HG03060 (cell line): ENCODE measurements around the gene ABCG8.

Source experiments
- ATAC-seq: cut with Tn5 transposase; IDR thresholded peaks from one replicate; pipeline ENCODE4 v1.9.1; 2021; ENCODE audit warnings: low read depth, moderate number of reproducible peaks; ENCODE audit not compliant: unreplicated experiment

ABCG8 gene

DNA sequence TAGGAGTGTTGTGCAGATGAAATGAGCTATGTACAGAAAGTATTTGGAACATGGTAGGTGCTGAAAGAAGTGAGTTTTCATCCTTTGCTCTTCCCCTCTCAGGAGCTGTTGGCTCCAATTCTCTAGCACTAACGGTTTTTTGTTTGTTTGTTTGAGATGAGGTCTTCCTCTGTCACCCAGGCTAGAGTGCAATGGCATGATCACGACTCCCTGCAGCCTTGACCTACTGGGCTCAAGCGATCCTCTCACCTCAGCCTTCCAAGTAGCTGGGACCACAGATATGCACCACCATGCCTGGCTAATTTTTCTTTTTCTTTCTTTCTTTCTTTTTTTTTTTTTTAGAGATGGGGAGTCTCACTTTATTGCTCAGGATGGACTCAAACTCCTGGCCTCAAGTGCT lies 12.9 kb upstream of the ABCG8 start:
- no peak for ATAC-seq

DNA sequence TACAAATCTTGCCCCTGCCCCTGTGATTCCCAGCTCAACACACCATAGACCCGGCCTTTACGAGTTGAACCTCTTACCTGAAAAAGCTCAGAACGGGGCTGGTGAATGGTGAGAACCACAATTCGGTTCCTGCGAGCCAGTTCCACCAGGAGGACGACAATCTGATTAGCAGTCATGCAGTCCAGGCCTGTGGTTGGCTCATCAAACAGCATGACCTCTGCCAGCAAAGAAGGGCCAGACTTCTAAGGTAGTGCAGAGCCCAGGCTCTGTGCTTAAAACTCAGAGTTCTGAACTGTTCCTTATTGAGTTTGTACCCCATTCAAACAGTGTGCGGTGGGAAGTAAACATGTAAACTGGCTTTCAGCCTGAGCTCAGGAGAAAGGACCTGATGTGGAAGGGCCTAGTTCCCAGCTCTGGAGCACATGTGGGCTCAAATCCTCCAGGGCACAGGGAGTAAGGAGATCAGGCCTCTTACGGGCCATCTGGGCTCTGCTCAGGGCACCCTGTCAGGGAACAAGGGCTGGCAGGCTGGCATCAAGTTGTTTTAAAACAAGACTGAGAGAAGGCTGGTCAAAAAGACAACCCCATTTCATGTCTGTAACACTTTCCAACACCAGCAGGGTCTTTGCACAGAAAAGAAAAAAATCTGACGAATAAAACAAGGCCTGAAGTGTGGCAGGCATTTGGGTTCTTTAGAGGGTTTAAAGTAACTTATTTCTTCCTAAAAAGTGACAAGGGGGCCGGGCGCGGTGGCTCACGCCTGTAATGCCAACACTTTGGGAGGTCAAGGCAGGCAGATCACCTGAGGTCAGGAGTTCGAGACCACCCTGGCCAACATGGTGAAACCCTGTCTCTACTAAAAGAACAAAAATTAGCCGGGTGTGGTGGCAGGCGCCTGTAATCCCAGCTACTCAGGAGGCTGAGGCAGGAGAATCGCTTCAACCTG lies 12.2 kb upstream of the ABCG8 start:
- ATAC-seq = no peak

DNA sequence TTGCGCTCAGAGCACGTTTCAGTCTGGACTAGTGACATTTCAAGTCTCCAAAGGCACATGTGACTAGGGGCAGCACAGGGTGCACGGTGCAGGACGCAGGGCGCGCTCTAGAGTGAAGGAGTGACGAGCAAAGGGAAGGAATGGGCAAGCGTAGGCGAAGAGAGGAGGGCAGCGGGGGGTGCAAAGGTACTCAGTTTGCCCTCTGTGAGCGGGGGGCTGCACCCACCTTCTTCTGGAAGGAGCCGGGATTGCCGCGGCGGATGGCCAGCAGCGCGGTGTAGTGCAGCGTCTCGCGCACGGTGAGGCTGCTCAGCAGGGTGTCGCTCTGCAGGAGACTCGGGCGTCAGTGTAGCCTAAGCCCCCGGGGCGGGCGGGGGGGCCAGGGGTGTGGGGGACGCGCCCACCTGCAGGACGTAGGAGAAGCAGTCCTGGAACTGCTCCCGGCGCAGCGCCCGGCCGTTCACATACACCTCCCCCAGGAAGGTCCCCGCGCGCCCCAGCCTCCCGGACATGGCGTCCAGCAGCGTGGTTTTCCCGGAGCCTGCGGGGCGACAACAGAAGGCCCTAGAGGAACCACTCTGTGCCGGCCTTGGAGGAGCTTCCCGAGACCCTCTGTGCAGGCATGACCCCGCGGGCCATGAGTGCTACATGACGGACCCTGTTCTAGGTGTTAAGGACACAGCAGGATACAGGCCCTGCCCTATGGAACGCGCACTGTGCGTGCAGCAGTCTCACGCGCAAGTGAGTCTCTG lies 7.1 kb upstream of the ABCG8 start:
- ATAC-seq = no peak

DNA sequence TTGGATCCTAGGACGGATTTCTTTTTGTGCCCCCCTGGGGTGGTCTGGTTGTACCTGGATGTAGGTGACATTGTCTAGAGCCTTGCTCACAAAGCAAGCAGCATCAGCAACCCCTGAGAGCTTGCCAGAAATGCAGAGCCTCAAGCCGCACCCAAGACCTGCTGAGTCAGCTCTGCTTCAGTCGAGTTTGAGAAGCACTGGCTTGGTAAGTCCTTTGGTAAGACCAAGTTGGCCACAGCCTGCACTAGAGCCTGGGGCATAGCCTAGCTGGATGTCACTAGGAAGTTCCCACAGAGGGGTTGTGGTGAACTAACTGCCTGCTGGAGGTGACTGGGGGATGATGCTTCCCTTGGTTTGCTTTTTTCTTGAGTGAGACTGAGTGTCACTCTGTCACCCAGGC lies 6.3 kb upstream of the ABCG8 start:
- ATAC-seq = no peak

DNA sequence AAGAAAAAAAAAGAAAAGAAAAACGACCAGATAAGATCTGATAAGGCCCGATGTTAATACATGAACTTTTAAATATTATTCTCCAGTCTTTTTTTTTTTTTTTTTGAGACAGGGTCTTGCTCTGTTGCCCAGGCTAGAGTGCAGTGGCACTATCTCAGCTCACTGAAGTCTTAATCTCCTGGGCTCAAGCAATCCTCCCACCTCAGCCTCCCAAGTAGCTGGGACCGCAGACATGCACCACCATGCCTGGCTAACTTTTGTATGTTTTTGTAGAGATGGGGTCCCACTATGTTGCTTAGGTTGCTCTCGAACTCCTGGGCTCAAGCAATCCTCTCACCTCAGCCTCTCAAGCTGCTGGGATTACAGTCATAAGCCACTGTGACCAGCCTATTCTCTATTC lies 1.7 kb upstream of the ABCG8 start:
- no peak for ATAC-seq

DNA sequence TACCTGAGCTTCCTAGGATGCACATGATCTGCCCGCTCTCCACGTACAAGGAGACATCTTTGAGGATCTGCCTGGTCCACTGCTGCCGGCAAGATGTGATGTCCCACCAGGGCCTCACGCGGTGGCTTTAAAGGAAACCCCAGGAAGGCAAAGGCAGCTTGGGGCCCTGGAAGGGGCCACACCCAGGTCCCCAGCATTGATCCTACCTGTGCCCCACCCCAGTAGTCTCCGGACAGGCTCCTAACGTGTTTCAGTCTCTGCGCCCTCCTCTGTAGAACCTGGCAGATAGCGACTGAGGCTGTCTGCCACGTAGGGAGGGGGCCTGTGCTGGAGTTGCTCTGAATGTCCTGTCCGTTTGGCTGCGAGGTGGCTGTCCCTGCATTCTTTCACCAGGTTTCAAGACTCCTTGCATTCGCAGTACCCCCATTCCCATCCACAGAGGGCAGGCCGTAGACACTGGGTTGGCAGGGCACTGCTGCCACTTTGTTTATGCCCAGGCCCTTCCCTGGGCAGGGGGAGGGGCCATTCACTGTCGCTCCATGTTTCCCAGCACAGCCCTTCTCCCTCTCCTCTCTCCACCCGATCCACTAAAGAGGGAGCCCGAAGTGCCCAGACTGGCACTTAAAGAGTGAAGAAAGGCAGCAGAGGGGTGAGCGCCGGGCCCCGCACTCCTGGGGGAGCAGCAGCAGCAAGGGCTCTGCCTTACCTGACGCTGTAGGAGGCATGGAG lies 776 bp upstream of the ABCG8 start:
- no peak for ATAC-seq

DNA sequence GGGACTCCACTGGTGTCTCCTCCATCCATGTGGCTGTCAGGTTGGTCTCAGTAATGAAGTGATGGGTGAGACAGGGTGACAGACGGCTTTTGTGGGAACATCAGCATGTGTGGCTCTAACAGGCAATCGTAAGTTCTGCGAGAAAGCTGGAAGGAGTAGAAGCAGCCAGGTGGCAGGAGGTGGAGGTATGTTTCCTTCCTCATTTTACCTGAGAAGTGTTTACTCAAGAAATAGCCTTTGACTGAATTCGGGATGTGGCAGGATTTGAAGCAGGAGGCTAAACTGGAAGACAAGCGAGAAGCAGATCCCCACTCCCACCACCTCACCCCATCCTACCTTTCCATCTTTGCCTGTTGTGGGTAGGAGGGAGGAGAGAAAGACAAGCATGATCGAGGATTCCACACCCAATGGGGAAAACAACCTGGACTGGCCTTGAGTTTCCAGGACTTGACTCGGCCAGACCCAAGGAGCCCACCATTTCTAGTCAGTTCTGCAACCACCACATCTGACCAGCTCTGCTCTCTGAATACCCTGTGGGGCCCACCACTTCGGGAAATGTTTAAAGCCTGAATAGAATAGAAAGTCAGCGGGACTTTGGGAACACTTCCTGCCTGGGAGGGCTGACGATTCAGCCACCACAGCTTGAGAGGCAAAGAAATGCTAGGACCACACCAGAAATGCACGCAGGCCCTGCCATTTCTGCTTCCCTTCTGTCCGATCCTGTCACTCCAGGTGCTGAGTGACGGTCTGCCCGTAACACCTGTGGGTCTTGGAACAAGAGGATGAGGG lies 1.2 kb downstream of the ABCG8 start:
- no peak for ATAC-seq

DNA sequence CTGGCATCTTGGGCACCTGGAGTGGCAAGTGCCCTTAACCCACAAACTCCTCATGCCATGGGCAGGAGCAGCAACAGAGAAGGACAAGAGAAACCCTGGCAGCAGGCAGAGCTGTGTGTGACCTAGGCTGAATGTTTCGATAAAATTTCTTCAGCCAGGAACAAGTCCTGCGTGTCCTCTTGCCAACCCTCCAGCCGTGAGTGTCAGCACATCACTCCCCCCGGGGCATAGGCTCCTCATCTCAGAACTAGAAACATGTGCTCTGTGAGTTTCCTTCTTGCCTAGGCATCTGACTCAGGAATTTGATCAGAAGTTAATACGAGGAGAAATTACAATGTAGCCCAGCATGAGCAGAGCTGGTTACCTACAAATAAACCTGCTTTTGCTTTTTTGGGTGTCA lies 2.2 kb downstream of the ABCG8 start:
- ATAC-seq = no peak

DNA sequence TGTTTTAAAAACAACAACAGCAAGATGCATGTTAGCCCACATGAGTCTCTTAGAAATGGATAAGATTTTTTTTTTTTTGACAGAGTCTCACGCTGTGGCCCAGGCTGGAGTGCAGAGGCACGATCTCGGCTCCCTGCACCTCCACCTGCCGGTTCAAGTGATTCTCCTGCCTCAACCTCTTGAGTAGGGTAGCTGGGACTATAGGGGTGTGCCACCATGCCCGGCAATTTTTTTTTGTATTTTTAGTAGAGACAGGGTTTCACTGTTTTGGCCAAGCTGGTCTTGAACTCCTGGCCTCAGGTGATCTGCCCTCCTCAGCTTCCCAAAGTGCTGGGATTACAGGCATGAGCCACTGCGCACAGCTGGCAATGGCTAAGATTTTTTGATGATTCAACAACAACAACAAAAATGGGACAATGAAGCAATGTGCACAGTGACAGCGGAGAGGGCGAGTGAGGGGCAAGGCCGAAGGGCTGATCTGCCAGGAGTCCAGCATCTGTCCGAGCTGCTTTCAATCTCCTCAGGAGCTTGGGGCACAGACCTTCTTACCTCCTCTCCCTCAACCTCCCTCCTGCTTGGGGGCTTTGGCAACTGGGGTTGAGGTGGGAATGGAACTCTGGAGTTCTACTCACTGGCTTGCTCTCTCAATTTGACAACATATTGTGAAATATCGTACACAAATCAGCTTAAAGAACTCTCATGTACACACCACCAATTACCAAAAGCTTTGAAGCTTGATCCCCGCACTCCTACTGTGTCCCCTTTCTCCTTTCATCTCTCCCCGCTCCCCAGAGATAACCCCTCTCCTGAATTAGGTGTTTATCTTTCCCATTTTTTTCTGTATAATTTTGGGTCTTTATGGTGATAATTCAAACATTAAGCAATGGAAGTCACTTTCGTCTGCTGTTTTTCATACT lies 3.4 kb downstream of the ABCG8 start:
- no peak for ATAC-seq

DNA sequence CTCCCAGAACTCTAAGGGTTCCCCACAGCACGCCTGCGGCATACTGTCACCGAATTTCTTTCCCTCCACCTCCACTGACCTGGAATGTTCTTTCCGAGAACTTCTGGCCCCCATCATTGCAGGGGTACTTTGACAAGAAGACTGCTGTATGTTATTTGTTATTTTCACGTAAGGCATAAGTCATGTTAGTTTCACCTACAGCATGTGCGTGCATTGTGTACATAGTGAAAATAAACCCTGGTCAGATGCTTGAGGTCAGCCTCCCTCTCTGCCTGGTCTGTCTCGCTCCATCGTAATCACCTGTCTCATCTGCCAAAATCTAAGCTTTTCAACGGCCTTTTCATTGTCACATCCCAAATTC lies 4.1 kb downstream of the ABCG8 start:
- ATAC-seq = no peak

DNA sequence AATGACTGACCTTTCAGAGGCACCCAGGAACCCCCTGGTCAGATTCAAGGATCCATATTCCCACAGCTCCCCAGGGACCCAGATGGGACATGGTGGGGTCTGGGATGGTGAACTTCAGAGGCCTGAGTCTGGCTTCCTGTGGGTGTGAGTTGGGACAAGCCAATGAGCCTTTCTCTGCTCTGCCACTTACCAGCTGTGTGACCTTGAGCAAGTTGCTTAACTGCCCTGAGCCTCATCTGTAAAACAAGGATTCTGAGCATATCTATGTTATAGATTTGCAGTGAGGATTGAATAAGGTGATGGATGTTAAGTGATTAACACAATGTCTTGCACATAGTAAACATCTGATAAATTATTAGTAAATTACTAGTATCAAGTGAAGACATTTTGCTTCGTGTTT lies 6.4 kb downstream of the ABCG8 start:
- no peak for ATAC-seq

DNA sequence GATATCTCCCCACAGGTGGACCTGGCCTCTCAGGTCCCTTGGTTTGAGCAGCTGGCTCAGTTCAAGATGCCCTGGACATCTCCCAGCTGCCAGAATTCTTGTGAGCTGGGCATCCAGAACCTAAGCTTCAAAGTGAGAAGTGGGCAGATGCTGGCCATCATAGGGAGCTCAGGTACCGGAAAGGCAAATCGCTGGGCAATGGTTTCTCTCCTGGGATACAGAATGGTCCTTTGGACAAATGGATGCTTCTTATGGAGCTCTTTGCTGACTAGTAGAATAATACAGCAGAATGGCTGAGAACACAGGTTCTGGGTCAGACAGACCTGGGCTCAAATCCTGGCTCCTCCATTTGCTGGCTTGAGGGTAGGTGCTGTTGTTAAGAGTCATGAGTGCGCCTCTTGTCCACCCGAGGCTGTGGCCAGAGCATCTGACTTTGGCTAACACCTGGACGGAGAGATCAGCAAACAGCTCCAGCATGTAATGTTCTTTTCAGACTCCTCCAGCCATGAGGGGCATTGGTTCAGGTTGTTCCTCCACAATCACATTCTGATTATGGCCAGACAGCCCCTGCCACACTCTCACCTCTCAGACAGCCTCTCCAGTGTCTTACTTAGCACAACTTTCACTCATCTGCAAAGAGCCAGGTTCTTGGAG lies 7.5 kb downstream of the ABCG8 start:
- no peak for ATAC-seq

DNA sequence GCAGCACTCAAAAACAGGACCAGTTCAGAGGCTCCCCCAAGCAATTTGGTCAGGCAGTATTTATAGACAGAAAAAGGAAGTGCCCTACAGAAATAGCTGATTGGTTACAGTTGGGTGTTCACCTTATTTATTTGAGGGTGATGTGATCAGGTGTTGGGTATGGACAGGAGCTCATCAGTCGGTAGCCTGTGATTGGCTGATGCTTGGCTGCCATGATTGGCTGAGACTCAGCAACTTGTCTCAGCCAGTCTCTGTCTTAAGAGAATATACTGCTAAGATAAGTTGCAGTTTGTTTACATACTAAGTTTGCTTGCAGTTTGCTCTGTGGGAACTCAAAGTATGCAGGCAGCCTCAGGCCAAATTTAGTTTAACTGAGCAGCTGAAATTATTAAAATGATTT lies 9.4 kb downstream of the ABCG8 start:
- ATAC-seq = no peak

DNA sequence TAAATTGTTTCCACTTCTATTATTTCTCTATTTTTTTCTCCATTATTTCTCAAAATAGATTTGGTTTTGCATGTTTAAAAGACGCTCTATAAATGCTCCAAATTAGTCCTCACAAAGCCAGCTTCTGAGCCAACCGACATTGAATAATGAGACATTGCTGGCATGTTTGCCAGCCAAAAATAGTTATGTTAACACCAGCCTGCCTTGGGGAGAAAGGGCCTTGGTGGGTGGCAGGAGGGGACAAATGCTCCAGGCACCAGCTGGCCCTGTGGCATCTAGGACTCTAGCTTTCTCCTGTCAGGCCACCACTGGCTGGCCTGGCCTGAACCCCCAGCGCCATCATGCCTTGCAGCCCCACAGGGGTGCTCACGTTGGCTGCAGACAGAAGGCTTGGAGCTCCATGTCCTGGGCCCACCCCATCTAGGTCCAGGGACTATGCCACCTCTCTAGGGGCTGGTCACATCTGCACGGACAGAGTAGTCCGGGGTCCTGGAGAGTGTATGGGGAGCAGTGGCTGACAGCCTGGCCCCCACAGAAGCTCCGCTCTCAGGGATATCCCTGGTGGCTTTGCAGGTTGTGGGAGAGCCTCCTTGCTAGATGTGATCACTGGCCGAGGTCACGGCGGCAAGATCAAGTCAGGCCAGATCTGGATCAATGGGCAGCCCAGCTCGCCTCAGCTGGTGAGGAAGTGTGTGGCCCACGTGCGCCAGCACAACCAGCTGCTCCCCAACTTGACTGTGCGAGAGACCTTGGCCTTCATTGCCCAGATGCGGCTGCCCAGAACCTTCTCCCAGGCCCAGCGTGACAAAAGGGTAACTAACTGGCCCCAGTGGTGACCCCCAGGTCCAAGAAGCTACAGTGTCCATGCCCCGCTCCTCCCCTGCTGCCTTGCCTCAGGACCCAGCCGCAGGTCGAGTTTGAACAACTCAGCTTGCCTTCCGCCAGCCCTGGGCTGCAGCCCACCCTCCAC lies 12.5 kb downstream of the ABCG8 start:
- no peak for ATAC-seq

DNA sequence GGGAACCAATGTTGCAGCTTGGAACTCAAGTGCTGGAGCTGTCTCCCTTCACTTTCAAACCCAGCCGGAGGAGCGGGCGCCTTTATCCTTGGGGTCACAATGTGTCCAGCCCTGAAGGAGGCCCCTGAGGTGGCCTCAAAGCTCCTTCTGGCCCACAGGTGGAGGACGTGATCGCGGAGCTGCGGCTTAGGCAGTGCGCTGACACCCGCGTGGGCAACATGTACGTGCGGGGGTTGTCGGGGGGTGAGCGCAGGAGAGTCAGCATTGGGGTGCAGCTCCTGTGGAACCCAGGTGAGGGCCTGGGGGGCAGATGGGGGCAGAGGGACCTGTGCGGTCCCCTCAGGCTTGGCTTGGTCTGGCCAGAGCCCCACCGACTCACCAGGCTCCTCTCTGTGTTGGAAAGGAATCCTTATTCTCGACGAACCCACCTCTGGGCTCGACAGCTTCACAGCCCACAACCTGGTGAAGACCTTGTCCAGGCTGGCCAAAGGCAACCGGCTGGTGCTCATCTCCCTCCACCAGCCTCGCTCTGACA lies 13.5 kb downstream of the ABCG8 start:
- ATAC-seq = no peak

DNA sequence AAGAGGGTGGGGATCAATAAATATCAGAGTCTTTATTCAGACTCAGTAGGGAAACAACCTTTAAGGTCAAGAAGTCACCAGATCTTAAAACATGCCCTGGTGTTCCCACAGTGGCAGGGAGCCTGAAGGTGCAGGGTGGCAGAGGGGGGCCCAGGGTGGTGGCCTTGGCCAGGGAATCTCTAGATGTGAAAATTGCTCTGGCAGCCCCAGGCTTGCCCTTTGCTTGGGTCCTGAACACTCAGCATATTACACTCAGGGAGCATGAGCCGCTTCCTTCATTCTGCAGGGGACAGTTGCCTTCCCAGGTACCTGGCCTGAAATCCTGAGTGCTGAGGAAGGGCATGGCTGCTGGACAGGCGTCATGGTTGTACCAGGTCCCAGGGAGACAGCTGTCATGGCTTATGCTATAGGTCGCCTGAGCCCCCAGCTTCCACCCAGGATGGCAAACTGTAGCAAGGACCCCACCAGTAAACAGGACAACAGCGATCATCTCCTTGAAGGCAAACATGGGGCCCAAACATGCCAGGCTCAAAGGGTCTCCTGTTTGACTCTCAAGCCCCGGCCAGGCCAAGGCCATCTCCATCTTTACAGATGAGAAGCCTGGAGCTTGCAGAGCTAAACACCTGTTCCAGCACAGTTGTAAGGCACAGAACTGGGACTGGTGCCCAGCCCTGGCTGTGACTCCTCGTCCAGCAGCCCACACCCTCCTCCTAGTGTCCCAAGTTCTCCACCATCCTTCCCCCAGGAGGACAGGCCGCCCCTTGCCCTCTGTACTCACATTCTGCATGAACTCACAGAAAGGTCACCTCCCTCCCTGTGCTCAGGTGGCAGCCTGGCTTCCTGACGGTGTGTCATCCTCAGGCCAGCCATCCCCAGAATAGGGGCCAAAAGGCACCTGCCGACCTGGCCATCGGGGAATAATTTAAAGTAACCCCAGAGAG lies 14.6 kb downstream of the ABCG8 start:
- no peak for ATAC-seq
